ENCODE measurements around the gene PAQR6.

- TF ChIP-seq CTCF (IDR thresholded peaks at IDR 0.05; ENCODE audit: poor library complexity) (no peak), EZH2 (IDR thresholded peaks at IDR 0.05; ENCODE audit: borderline replicate concordance) (no peak), EZH2phosphoT487 (IDR thresholded peaks at IDR 0.05; ENCODE audit: low read depth, severe bottlenecking, unreplicated experiment) (no peak)
Measured at GRCh38 chr1:156276532-156276931, 28.7 kb upstream of the PAQR6 start.
